ENCODE results near the gene MECR.

The MECR gene

DNA sequence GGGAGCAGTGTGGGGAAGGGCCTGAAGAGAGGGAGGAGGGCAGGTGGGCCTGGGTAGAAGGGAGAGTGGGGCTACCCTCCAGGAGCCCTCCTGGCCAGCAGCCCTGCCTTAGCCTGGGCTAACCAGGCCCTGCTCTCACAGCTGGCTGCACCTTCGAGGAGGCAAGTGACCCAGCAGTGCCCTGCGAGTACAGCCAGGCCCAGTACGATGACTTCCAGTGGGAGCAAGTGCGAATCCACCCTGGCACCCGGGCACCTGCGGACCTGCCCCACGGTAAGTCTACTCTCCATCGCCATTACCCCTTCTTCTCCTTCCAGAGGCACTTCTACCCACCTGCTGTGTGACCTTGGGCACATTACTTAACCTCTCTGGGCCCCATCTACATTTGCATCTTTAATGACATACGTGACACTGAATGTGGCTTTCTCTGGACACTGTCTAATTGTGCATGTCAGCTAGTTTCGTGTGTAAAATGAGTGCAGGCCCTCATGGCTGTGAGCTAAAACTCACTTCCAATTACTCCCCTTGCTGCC, 24.5 kb upstream of the MECR start:
- no peak overlapping the region for H3K4me3 ChIP-seq (ENCODE audit: low read depth, low read length)
- in situ Hi-C loops (cut with HindIII; ENCODE audit: low sequenced_read_pairs): no loop called here
- DNase-seq (ENCODE audit: low read depth, low spot score): no peak
- no peak for TF ChIP-seq CTCF (IDR thresholded peaks at IDR 0.05; ENCODE audit: low read depth, low read length)

- no peak for TF ChIP-seq CTCF (IDR thresholded peaks at IDR 0.05; ENCODE audit: low read depth, low read length)
- in situ Hi-C loops (cut with HindIII; ENCODE audit: low sequenced_read_pairs): no loop called here
- H3K4me3 ChIP-seq (ENCODE audit: low read depth, low read length): no peak overlapping the region
- no peak for DNase-seq (ENCODE audit: low read depth, low spot score)
Observed at GRCh38 chr1:29254346-29254745, 23.6 kb upstream of the MECR start.

DNA sequence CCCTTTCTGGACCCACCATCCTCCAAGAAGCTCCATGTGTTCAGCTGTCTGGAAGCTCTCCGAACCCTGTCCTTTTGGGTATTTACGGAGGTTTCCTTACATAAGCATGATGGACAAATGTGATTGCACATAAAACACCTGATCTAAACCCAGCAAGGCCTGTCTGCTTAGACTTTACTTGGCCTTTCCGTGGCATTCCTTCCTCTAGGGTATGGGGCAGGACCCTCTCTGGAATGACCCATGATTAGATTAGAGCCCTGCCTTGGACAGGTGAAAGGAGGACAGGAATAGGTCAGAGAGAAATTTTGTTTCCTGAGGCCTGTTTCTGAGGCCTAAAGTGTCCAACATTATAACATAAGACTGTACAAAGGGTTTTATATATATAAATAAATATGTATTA, 22.4 kb upstream of the MECR start:
- no peak for TF ChIP-seq CTCF (IDR thresholded peaks at IDR 0.05; ENCODE audit: low read depth, low read length)
- no peak for DNase-seq (ENCODE audit: low read depth, low spot score)
- no peak overlapping the region for H3K4me3 ChIP-seq (ENCODE audit: low read depth, low read length)
- in situ Hi-C loops (cut with HindIII; ENCODE audit: low sequenced_read_pairs): no loop called here

- DNase-seq (ENCODE audit: low read depth, low spot score): no peak
- TF ChIP-seq CTCF (IDR thresholded peaks at IDR 0.05; ENCODE audit: low read depth, low read length): no peak
- in situ Hi-C loops (cut with HindIII; ENCODE audit: low sequenced_read_pairs): no loop called here
Observed at GRCh38 chr1:29251164-29252124, 20.7 kb upstream of the MECR start.

GRCh38 chr1:29249951-29250581, 19.3 kb upstream of the MECR start:
- TF ChIP-seq CTCF (IDR thresholded peaks at IDR 0.05; ENCODE audit: low read depth, low read length): no peak
- H3K4me3 ChIP-seq (ENCODE audit: low read depth, low read length): no peak overlapping the region
- in situ Hi-C loops (cut with HindIII; ENCODE audit: low sequenced_read_pairs): loop anchor here (25.0 kb wide), 3 partner anchors 137 to 1662 kb away; partner anchors contain the start of gene SDC3
- no peak for DNase-seq (ENCODE audit: low read depth, low spot score)

More at GRCh38 chr1:29251164-29252124, 20.7 kb upstream of the MECR start:
- no peak overlapping the region for H3K4me3 ChIP-seq (ENCODE audit: low read depth, low read length)

- no peak for TF ChIP-seq CTCF (IDR thresholded peaks at IDR 0.05; ENCODE audit: low read depth, low read length)
- DNase-seq (ENCODE audit: low read depth, low spot score): peak; percentile 57
- in situ Hi-C loops (cut with HindIII; ENCODE audit: low sequenced_read_pairs): loop anchor here (25.0 kb wide), 3 partner anchors 138 to 1663 kb away; partner anchors contain the start of gene SDC3
- no peak overlapping the region for H3K4me3 ChIP-seq (ENCODE audit: low read depth, low read length)
Observed at GRCh38 chr1:29249170-29249691, 18.5 kb upstream of the MECR start.
